ENCODE results near the gene PRSS21. TPM values are rescaled to one million over a fixed set of nuclear protein-coding genes. Genes with fewer than 3 reads are reported as not detected.

Gene PRSS21
- total and polyA plus RNA-seq, 5 experiments from 2014 or later: 1.5 to 14.7 (median 2.9) TPM

GRCh38 chr16:2856686-2857450, 39.8 kb downstream of the PRSS21 start:
- Mint-ChIP-seq H3K4me3 (peak overlapping the region in 3 of 10 donors; percentile 32 to 92 (median 76)), H3K27me3 (peaks cover 6 to 27% (median 13%) of the 10 kb centered on the region in 5 donors), H3K36me3 (peaks cover 0 to 8% (median 6%) of the 10 kb centered on the region in 3 donors), H3K9me3 (peaks cover 2 to 13% (median 9%) of the 10 kb centered on the region in 9 donors), H3K4me1 (peaks cover 3 to 18% (median 8%) of the 10 kb centered on the region in 4 donors), H3K27ac (peak overlapping the region in 1 of 10 donors; percentile 35)
- no peak for DNase-seq
- no peak for ATAC-seq
- POLR2A ChIA-PET: no interaction called here

GRCh38 chr16:2857451-2858244, 40.6 kb downstream of the PRSS21 start, which contains the start of gene PRSS22:
PRSS22 (minus strand) TSS chr16:2858170; CDS start chr16:2858104, 66 bp downstream.
- DNase-seq: peak in 2 of 10 donors; percentile 19 to 23
- peaks cover 0 to 8% (median 6%) of the 10 kb centered on the region in 3 donors for H3K36me3 Mint-ChIP-seq
- H3K4me1 Mint-ChIP-seq: peaks cover 3 to 18% (median 8%) of the 10 kb centered on the region in 4 donors
- H3K27ac Mint-ChIP-seq: peak within 1 kb of the TSS in 5 of 10 donors; percentile 24 to 85 (median 63)
- H3K4me3 Mint-ChIP-seq: peak within 1 kb of the TSS; percentile 64 to 92 (median 81)
- H3K27me3 Mint-ChIP-seq: peaks cover 6 to 27% (median 13%) of the 10 kb centered on the region in 5 donors
- POLR2A ChIA-PET: interaction anchor here (1.0 kb wide), 1 partner anchor 25 kb away, joined by 5 read pairs; the partner anchor contains the start of gene FLYWCH2
- H3K9me3 Mint-ChIP-seq: peaks cover 2 to 13% (median 9%) of the 10 kb centered on the region in 9 donors
- peak; percentile 59 to 68 for ATAC-seq

- H3K36me3 Mint-ChIP-seq: peaks cover 0 to 8% (median 6%) of the 10 kb centered on the region in 3 donors
- POLR2A ChIA-PET: interaction anchor here (1.0 kb wide), 1 partner anchor 24 kb away, joined by 5 read pairs; the partner anchor contains the start of gene FLYWCH2
- peaks cover 6 to 27% (median 13%) of the 10 kb centered on the region in 5 donors for H3K27me3 Mint-ChIP-seq
- peak overlapping the region in 4 of 10 donors; percentile 10 to 92 (median 62) for H3K4me3 Mint-ChIP-seq
- peaks cover 3 to 18% (median 8%) of the 10 kb centered on the region in 4 donors for H3K4me1 Mint-ChIP-seq
- H3K9me3 Mint-ChIP-seq: peaks cover 2 to 13% (median 9%) of the 10 kb centered on the region in 9 donors
- no peak for DNase-seq
- peak; percentile 14 to 34 for ATAC-seq
- H3K27ac Mint-ChIP-seq: no peak overlapping the region
These were observed 41.4 kb downstream of the PRSS21 start for GRCh38 chr16:2858245-2859025.

GRCh38 chr16:2859686-2860265, 42.7 kb downstream of the PRSS21 start:
- H3K4me3 Mint-ChIP-seq: no peak overlapping the region
- H3K36me3 Mint-ChIP-seq: peaks cover 0 to 2% (median under 1%) of the 10 kb centered on the region in 3 donors
- H3K27ac Mint-ChIP-seq: no peak overlapping the region
- POLR2A ChIA-PET: no interaction called here
- H3K9me3 Mint-ChIP-seq: peaks cover 0 to 3% (median 2%) of the 10 kb centered on the region in 9 donors
- ATAC-seq: no peak
- DNase-seq: no peak
- H3K27me3 Mint-ChIP-seq: peaks cover 6 to 27% (median 13%) of the 10 kb centered on the region in 5 donors
- H3K4me1 Mint-ChIP-seq: peaks cover 3 to 18% (median 8%) of the 10 kb centered on the region in 4 donors

- DNase-seq: no peak
- ATAC-seq: no peak
- Mint-ChIP-seq H3K27me3 (peaks cover 6 to 27% (median 13%) of the 10 kb centered on the region in 5 donors), H3K4me3 (no peak overlapping the region), H3K27ac (peak overlapping the region in 1 of 10 donors; percentile 53), H3K4me1 (peaks cover 3 to 18% (median 13%) of the 10 kb centered on the region in 4 donors), H3K9me3 (peaks cover 0 to 3% (median 0%) of the 10 kb centered on the region in 9 donors), H3K36me3 (peaks cover 0 to 2% (median 0%) of the 10 kb centered on the region in 3 donors)
- POLR2A ChIA-PET: no interaction called here
These were observed 44.0 kb downstream of the PRSS21 start for GRCh38 chr16:2860826-2861567.

- Mint-ChIP-seq H3K4me3 (no peak overlapping the region), H3K27ac (peak overlapping the region in 2 of 10 donors; percentile 51 to 68), H3K36me3 (peaks cover 0 to 2% (median 0%) of the 10 kb centered on the region in 3 donors), H3K9me3 (peaks cover 0 to 3% (median 0%) of the 10 kb centered on the region in 9 donors), H3K27me3 (peaks cover 0 to 9% (median 7%) of the 10 kb centered on the region in 5 donors), H3K4me1 (peaks cover 6 to 26% (median 21%) of the 10 kb centered on the region in 4 donors)
- ATAC-seq (no peak), DNase-seq (no peak)
- POLR2A ChIA-PET: interaction anchor here (0.5 to 1.9 kb wide), 2 partner anchors 17 to 117 kb away, joined by 4 to 5 read pairs; partner anchors contain the start of gene FLYWCH2
These were observed 48.6 kb downstream of the PRSS21 start for GRCh38 chr16:2865651-2866050.

- ATAC-seq (peak in 1 of 2 donors; percentile 21), DNase-seq (no peak)
- Mint-ChIP-seq H3K4me3 (peak overlapping the region in 8 of 10 donors; percentile 16 to 74 (median 52)), H3K9me3 (no peaks in the 10 kb centered on the region), H3K27ac (peak overlapping the region in 6 of 10 donors; percentile 8 to 76 (median 60)), H3K36me3 (no peaks in the 10 kb centered on the region), H3K27me3 (peaks cover 0 to 4% (median 2%) of the 10 kb centered on the region in 5 donors), H3K4me1 (peaks cover 6 to 26% (median 19%) of the 10 kb centered on the region in 4 donors)
- POLR2A ChIA-PET: interaction anchor here (1.9 kb wide), 1 partner anchor 17 kb away, joined by 5 read pairs; the partner anchor contains the start of gene FLYWCH2
These were observed 49.4 kb downstream of the PRSS21 start for GRCh38 chr16:2866431-2866830.

- no peaks in the 10 kb centered on the region for H3K36me3 Mint-ChIP-seq
- H3K27me3 Mint-ChIP-seq: peaks cover 0 to 2% (median 0%) of the 10 kb centered on the region in 5 donors
- ATAC-seq: no peak
- peak overlapping the region in 8 of 10 donors; percentile 69 to 93 (median 87) for H3K27ac Mint-ChIP-seq
- POLR2A ChIA-PET: interaction anchor here (1.2 to 1.8 kb wide), 8 partner anchors 15 to 115 kb away, joined by 5 to 17 read pairs (median 9); partner anchors contain the start of genes ELOB, FLYWCH1, FLYWCH2 and SRRM2
- H3K9me3 Mint-ChIP-seq: no peaks in the 10 kb centered on the region
- peak overlapping the region; percentile 82 to 90 (median 86) for H3K4me3 Mint-ChIP-seq
- no peak for DNase-seq
- peaks cover 6 to 26% (median 19%) of the 10 kb centered on the region in 4 donors for H3K4me1 Mint-ChIP-seq
These were observed 50.6 kb downstream of the PRSS21 start for GRCh38 chr16:2867661-2867986.

GRCh38 chr16:2867987-2868789, 51.2 kb downstream of the PRSS21 start:
- POLR2A ChIA-PET: interaction anchor here (0.6 to 1.8 kb wide), 11 partner anchors 15 to 348 kb away, joined by 3 to 17 read pairs (median 7); partner anchors contain the start of genes ELOB, FLYWCH1, FLYWCH2 and KCTD5
- peak; percentile 91 to 96 (median 93) for DNase-seq
- ATAC-seq: peak; percentile 94 to 95

More at GRCh38 chr16:2867987-2868789, 51.2 kb downstream of the PRSS21 start:
- H3K4me1 Mint-ChIP-seq: peaks cover 6 to 26% (median 19%) of the 10 kb centered on the region in 4 donors
- H3K27me3 Mint-ChIP-seq: peaks cover 0 to 2% (median 0%) of the 10 kb centered on the region in 5 donors
- peak overlapping the region; percentile 82 to 90 (median 86) for H3K4me3 Mint-ChIP-seq
- H3K9me3 Mint-ChIP-seq: no peaks in the 10 kb centered on the region
- no peaks in the 10 kb centered on the region for H3K36me3 Mint-ChIP-seq
- H3K27ac Mint-ChIP-seq: peak overlapping the region; percentile 74 to 93 (median 87)
